AG20443 (cell line): Measurements from ENCODE around the gene SRSF3.
"Not testable (repeated sequence)": the region's sequence is repeated elsewhere in the genome, so short reads cannot be mapped to it uniquely, and the experiment has no call there.

Experiments used
- DNase-seq: peaks from one replicate; pipeline ENCODE4 v3.0.0; 2012; ENCODE audit warnings: low spot score, mixed read lengths

Gene SRSF3

GRCh38 chr6:36605143-36605542 is 11.0 kb downstream of the SRSF3 start:
- no peak for DNase-seq

- no peak for DNase-seq
Observed at GRCh38 chr6:36605560-36606391, 11.6 kb downstream of the SRSF3 start.

- not testable (repeated sequence) for DNase-seq
Observed at GRCh38 chr6:36607305-36607682, 13.1 kb downstream of the SRSF3 start.

- no peak for DNase-seq
Observed at GRCh38 chr6:36607683-36608386, 13.7 kb downstream of the SRSF3 start.

- DNase-seq: no peak
Observed at GRCh38 chr6:36608788-36609563, 14.8 kb downstream of the SRSF3 start.

- DNase-seq: no peak
Observed at GRCh38 chr6:36609582-36609981, 15.4 kb downstream of the SRSF3 start.

GRCh38 chr6:36610041-36610955 is 16.1 kb downstream of the SRSF3 start:
- DNase-seq: no peak

- no peak for DNase-seq
Observed at GRCh38 chr6:36610956-36611336, 16.8 kb downstream of the SRSF3 start.

GRCh38 chr6:36611679-36612078 is 17.5 kb downstream of the SRSF3 start:
- DNase-seq: not testable (repeated sequence)

- DNase-seq: no peak
Observed at GRCh38 chr6:36612101-36612625, 18.0 kb downstream of the SRSF3 start.

- no peak for DNase-seq
Observed at GRCh38 chr6:36613200-36613995, 19.2 kb downstream of the SRSF3 start.

- DNase-seq: peak; percentile 80
Observed at GRCh38 chr6:36615018-36615761, 21.0 kb downstream of the SRSF3 start.

- DNase-seq: peak; percentile 56
Observed at GRCh38 chr6:36616893-36617521, 22.8 kb downstream of the SRSF3 start.

GRCh38 chr6:36618366-36619355 is 24.5 kb downstream of the SRSF3 start:
- DNase-seq: no peak

GRCh38 chr6:36621371-36621855 is 27.3 kb downstream of the SRSF3 start:
- no peak for DNase-seq

GRCh38 chr6:36622901-36623546 is 28.9 kb downstream of the SRSF3 start:
- no peak for DNase-seq
